Ammon's horn (tissue), 1 donor: ENCODE data around the gene ASPA.
"Not testable (repeated sequence)": the region's sequence is repeated elsewhere in the genome, so short reads cannot be mapped to it uniquely, and the experiment has no call there.

Source experiments
- DNase-seq: peaks from one replicate; pipeline ENCODE4 v3.0.0-alpha.2; 2016; ENCODE audit warnings: low spot score

The ASPA gene

GRCh38 chr17:3475812-3476610 lies at the start of gene ASPA:
ASPA (plus strand) TSS chr17:3475997; CDS start chr17:3476160, 163 bp downstream.
- peak; percentile 51 for DNase-seq

- DNase-seq = peak; percentile 50
These were observed 42.6 kb upstream of the ASPA start for GRCh38 chr17:3433215-3433614.

GRCh38 chr17:3433741-3434140 lies 42.1 kb upstream of the ASPA start, which contains the start of gene OR1E2:
OR1E2 (minus strand) TSS chr17:3433841; CDS start chr17:3433841, 0 bp downstream.
- DNase-seq = no peak

GRCh38 chr17:3438368-3438767 lies 37.4 kb upstream of the ASPA start:
- no peak for DNase-seq

- no peak for DNase-seq
These were observed 35.3 kb upstream of the ASPA start for GRCh38 chr17:3440451-3440850.

- DNase-seq = peak; percentile 21
These were observed 28.2 kb upstream of the ASPA start for GRCh38 chr17:3447625-3448024.

- no peak for DNase-seq
These were observed 27.6 kb upstream of the ASPA start for GRCh38 chr17:3448059-3448665.

- not testable (repeated sequence) for DNase-seq
These were observed 9.4 kb upstream of the ASPA start for GRCh38 chr17:3466355-3466754.

- DNase-seq = no peak
These were observed 6.3 kb upstream of the ASPA start for GRCh38 chr17:3469529-3469928.

GRCh38 chr17:3471599-3471998 lies 4.2 kb upstream of the ASPA start, which contains the start of gene SPATA22:
SPATA22 (minus strand) TSS chr17:3471819; CDS start chr17:3469325, 2,494 bp downstream.
- no peak for DNase-seq

- no peak for DNase-seq
These were observed 3.7 kb upstream of the ASPA start for GRCh38 chr17:3472137-3472536.

GRCh38 chr17:3474212-3474611 lies 1.6 kb upstream of the ASPA start:
- DNase-seq = no peak

GRCh38 chr17:3475251-3475685 lies 529 bp upstream of the ASPA start:
- DNase-seq = peak; percentile 26

GRCh38 chr17:3479988-3480387 lies 4.2 kb downstream of the ASPA start:
- no peak for DNase-seq

- no peak for DNase-seq
These were observed 7.1 kb downstream of the ASPA start for GRCh38 chr17:3482852-3483251.

GRCh38 chr17:3485481-3486068 lies 9.8 kb downstream of the ASPA start:
- no peak for DNase-seq

- no peak for DNase-seq
These were observed 21.3 kb downstream of the ASPA start for GRCh38 chr17:3497101-3497500.

GRCh38 chr17:3501344-3501743 lies 25.5 kb downstream of the ASPA start:
- no peak for DNase-seq

GRCh38 chr17:3502466-3502865 lies 26.7 kb downstream of the ASPA start:
- peak; percentile 89 for DNase-seq

GRCh38 chr17:3503285-3503684 lies 27.5 kb downstream of the ASPA start:
- DNase-seq = no peak

- DNase-seq = no peak
These were observed 29.2 kb downstream of the ASPA start for GRCh38 chr17:3505008-3505407.

- no peak for DNase-seq
These were observed 30.3 kb downstream of the ASPA start for GRCh38 chr17:3506054-3506453.

GRCh38 chr17:3507071-3507470 lies 31.3 kb downstream of the ASPA start:
- no peak for DNase-seq
